HG03354 (cell line): ENCODE results near the gene WDR3.
A peak's percentile ranks its signal among the peaks of the same experiment; 100 is the strongest.

Source experiments
- ATAC-seq: cut with Tn5 transposase; IDR thresholded peaks from one replicate; pipeline ENCODE4 v1.9.1; 2021; ENCODE audit warnings: mild to moderate bottlenecking; ENCODE audit not compliant: unreplicated experiment, poor library complexity, severe bottlenecking

The WDR3 gene

GRCh38 chr1:117933769-117934168, 4.2 kb downstream of the WDR3 start:
- ATAC-seq, result no peak

- ATAC-seq, result no peak
Observed at GRCh38 chr1:117942293-117942692, 12.8 kb downstream of the WDR3 start.

DNA sequence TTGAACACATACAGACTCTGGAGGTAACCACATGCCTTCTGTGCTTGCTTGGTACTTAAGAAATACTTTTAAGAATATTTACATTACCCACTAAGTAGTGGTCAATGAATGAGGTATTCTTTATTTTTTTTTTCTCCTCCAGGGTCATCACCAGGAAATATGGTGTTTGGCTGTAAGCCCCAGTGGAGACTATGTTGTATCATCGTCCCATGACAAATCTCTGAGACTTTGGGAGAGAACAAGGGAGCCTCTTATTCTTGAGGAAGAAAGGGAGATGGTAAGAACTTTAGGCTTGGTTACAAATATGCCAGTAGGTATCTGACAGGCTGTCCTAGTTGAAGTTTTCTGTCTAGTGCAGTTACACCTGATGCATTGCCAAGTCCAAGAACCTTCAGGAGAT, 22.8 kb downstream of the WDR3 start:
- ATAC-seq, result no peak

- ATAC-seq, result no peak
Observed at GRCh38 chr1:117959364-117959763, 29.8 kb downstream of the WDR3 start.

DNA sequence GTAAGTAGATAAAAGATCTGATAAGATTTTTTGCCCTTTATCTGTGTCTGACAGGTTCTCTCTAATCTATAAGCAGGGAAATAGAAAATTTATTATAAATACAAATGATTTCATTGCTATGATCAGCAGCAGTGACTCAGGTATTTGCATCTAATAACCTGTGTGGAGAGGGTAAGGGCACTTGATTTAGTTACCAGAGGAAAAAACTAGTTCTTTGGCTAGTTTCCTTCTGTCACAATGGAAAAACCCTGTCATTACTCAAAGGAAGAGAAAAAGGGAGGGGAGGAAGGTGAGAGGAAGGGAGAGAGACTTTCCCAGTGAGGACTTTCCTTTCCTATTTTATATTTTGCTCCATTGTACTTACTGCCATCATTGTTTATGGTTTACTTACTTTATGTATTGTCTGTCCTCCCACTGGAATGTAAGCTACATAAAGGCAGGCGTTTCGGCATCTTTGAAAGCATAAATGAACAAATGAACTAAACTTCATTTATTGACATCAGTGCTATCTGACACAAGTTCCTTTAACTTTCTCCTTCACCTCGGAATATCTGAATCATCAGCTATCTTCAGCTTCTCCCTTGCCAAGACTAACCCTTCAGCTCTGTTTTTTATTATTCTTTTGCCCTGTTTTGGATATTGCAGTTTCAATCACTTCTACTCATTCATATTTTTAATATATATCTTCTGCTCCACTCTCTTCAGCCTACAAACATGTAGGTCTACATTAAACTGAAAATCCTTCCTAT, 34.9 kb downstream of the WDR3 start:
- ATAC-seq, result no peak

DNA sequence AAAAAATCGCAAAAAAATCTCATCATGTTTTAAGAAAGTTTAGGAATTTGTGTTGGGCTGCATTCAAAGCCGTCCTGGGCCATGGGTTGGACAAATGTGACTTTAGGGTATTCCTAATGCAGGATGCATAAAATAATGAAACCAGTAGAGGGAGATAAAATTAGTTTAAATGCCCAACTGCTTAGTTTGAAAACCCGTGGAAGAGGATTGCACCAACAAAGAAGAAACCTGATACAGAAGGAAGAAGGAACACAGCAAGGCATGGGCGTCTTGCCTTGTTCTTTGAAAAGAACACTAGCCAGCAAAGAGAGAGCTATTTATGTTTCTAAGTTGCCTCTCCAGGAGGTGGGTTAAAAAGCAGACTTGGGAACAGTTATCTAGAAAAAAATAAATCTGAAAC, 37.9 kb downstream of the WDR3 start:
- ATAC-seq, result no peak

DNA sequence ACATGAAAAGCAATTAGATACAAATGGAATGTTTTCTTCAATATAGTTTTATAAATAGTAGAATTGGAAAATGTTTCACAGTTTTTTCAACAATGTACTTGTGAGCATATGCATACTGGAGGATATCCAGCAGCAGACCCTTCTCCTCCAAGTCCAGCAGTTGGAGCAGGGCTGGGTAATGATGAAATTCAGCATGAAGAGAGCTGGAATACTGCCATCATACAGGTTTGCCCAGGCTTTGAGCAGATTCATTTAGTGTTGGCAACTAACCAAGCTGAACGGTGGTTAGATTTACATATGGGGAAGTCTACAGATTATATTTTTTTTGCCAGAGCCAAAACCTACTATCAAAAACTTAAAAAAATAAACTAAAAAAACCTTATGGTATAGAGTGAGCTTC, 38.3 kb downstream of the WDR3 start:
- no peak for ATAC-seq

DNA sequence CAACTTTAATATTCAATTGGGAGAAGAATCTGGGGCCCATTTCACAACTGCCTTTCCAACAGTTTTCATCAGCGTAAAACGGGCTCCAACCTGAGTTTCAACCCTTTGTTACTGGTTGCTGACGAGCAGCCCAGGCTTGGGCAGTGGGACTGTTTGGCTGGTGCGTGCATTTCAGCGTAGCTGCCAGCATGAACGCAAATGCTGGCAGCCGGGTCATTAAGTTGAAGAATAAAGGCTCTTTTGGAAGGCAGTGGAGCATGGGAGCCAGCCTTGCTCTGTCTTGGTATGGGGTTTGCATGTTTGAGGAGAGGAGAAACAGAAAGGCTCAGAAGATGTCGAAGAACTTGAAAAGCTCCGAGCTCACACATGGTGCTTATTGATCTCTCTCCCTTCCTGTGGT, 40.7 kb downstream of the WDR3 start:
- ATAC-seq, result no peak

GRCh38 chr1:117971777-117972176, 42.2 kb downstream of the WDR3 start:
- no peak for ATAC-seq

DNA sequence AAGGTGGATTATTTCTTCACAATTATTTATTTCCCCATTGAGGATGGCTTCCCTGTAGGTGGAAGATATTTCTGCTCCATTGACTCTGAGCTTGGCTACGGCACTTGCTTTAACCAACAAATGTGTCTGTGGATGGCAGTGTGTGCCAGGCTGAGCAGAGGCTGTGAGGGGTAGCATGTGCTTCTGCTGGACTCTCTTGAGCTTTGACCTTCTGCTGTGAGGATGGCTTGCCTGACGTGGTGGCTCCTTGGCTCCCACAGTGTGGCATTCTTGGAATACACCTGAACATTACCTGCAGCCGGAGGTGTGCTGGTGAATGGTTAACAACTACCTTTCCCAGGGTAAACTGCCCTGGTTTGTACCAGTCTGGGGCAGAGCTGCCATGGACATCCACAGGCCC, 46.8 kb downstream of the WDR3 start:
- ATAC-seq, result no peak

- no peak for ATAC-seq
Observed at GRCh38 chr1:117981455-117982192, 52.1 kb downstream of the WDR3 start.

GRCh38 chr1:117985239-117985638, 55.7 kb downstream of the WDR3 start:
- no peak for ATAC-seq

DNA sequence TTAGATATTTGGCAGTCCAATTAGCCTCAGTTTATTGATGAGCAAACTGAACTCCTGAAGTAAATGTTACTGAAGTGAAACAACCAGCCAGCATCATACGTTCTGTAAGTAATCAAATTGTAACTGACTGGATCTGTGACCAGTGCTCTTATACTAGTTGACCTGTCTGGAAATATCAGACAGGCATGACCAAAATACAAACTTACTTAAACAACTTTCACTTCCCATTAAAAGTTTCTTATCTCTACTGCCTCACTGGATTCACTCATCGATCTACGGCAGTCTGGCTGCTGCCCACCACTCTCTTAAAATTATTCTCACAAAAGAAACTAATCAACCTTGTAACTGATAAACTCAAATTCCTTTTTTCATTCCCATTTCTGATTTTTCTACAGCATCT, 56.4 kb downstream of the WDR3 start:
- ATAC-seq, result peak; percentile 72

- no peak for ATAC-seq
Observed at GRCh38 chr1:118004312-118004711, 74.8 kb downstream of the WDR3 start.

GRCh38 chr1:118007391-118007790, 77.9 kb downstream of the WDR3 start:
- ATAC-seq, result no peak

- no peak for ATAC-seq
Observed at GRCh38 chr1:118008011-118008410, 78.5 kb downstream of the WDR3 start.

- no peak for ATAC-seq
Observed at GRCh38 chr1:118012515-118013124, 83.1 kb downstream of the WDR3 start.

DNA sequence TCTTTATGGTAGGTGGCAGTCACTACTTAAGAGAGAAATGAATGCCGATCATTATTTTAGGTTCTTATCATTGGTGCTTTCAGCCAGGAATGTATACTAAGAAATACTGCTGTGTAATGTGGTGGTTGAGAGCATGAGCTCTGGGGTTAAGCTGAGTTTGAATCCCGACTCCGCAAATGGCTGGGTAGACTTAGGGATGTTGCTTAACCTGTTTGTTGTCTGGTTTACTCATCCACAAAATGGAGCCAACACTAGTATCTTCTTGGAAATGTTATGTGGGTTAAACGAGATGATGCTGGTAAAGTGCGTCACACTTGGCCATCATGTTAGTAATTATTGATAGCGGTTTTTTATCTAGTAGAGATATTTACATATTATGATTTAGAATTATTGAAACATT, 83.8 kb downstream of the WDR3 start:
- ATAC-seq, result no peak

GRCh38 chr1:118013938-118014337, 84.4 kb downstream of the WDR3 start:
- ATAC-seq, result no peak
